ENCODE data around the gene TPRA1.
"Not testable (repeated sequence)": the region's sequence is repeated elsewhere in the genome, so short reads cannot be mapped to it uniquely, and the experiment has no call there.

Gene TPRA1

GRCh38 chr3:127542441-127542952, 48.0 kb downstream of the TPRA1 start:
- Histone ChIP-seq H3K36me3 (ENCODE audit: insufficient read depth, low read length) (no peaks in the 10 kb centered on the region), H3K9me3 (ENCODE audit: low read length) (no peaks in the 10 kb centered on the region), H2AFZ (ENCODE audit: low read depth, low read length) (no peak overlapping the region), H3K4me3 (ENCODE audit: low read length) (no peak overlapping the region), H3K27me3 (ENCODE audit: insufficient read depth, low read length) (no peaks in the 10 kb centered on the region), H3K4me1 (ENCODE audit: insufficient read depth, low read length) (peaks cover 16% of the 10 kb centered on the region)

GRCh38 chr3:127541320-127541719, 49.2 kb downstream of the TPRA1 start:
- Histone ChIP-seq H3K4me1 (ENCODE audit: insufficient read depth, low read length) (peaks cover 24% of the 10 kb centered on the region), H3K9me3 (ENCODE audit: low read length) (no peaks in the 10 kb centered on the region), H3K4me3 (ENCODE audit: low read length) (no peak overlapping the region), H3K27me3 (ENCODE audit: insufficient read depth, low read length) (no peaks in the 10 kb centered on the region), H2AFZ (ENCODE audit: low read depth, low read length) (no peak overlapping the region), H3K36me3 (ENCODE audit: insufficient read depth, low read length) (no peaks in the 10 kb centered on the region)

DNA sequence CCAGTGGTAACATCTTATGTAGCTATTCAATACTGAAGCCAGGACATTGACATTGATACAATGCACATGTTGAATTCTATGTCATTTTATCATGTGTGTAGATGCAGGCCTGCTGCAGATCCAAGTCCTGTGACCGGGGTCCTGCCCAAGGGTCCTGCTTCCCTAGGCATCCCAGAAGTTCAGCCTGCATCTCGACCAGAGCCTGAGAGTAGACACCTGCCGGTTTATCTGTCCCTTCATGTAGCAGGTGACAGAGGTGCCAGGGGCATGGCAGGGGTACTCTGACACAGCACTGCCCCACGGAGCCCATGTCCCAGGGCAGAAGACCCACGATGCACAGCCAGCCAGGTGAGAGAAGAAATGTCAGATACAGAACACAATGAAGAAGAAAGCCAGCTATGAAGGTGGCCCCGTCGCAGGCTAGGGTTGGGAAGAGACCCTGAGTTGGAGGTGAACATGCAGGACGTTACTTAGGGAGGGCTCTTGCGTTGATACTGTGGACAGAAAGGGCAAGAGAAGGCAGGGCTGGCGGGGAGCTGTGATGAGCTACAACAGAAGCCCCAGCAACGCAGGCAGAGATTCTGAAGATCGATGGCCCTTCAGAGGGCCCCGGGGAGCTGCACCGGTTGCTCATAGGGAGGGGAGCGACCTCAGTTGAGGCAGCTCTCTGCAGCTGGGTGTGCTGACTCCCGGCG, 51.0 kb downstream of the TPRA1 start:
- H3K27me3 ChIP-seq (ENCODE audit: insufficient read depth, low read length) = no peaks in the 10 kb centered on the region

DNA sequence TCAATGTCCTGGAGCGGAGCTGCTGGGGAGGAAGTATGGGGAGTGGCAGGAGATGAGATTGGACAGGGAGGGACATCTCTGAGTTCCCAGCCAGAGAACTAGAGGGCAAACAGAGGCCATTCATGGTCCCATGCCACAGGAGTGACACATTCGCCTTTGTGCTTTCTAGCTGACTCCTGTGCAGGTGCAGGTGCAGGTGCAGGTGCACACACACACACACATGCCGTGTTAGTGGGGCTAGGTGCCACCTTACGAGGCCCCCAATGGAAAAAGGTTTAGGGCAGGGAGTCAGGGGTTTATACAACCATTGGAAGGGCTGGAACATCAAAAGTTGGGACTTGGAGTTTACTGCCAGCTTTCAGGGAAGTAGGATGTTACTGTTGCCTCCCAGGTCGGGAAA, 52.0 kb downstream of the TPRA1 start:
- peaks cover 18% of the 10 kb centered on the region for H3K4me1 ChIP-seq (ENCODE audit: insufficient read depth, low read length)
- H3K4me3 ChIP-seq (ENCODE audit: low read length) = no peak overlapping the region
- H3K36me3 ChIP-seq (ENCODE audit: insufficient read depth, low read length) = no peaks in the 10 kb centered on the region
- H2AFZ ChIP-seq (ENCODE audit: low read depth, low read length) = no peak overlapping the region
- no peaks in the 10 kb centered on the region for H3K9me3 ChIP-seq (ENCODE audit: low read length)
- H3K27me3 ChIP-seq (ENCODE audit: insufficient read depth, low read length) = no peaks in the 10 kb centered on the region

More for the DNA sequence above, 51.0 kb downstream of the TPRA1 start:
- no peak overlapping the region for H3K4me3 ChIP-seq (ENCODE audit: low read length)
- H3K9me3 ChIP-seq (ENCODE audit: low read length) = no peaks in the 10 kb centered on the region
- peaks cover 19% of the 10 kb centered on the region for H3K4me1 ChIP-seq (ENCODE audit: insufficient read depth, low read length)
- no peaks in the 10 kb centered on the region for H3K36me3 ChIP-seq (ENCODE audit: insufficient read depth, low read length)
- H2AFZ ChIP-seq (ENCODE audit: low read depth, low read length) = no peak overlapping the region

GRCh38 chr3:127536830-127537812, 53.4 kb downstream of the TPRA1 start:
- Histone ChIP-seq H3K27me3 (ENCODE audit: insufficient read depth, low read length) (no peaks in the 10 kb centered on the region), H3K36me3 (ENCODE audit: insufficient read depth, low read length) (no peaks in the 10 kb centered on the region), H3K9me3 (ENCODE audit: low read length) (no peaks in the 10 kb centered on the region), H2AFZ (ENCODE audit: low read depth, low read length) (peak overlapping the region; percentile 6), H3K4me1 (ENCODE audit: insufficient read depth, low read length) (peaks cover 18% of the 10 kb centered on the region), H3K4me3 (ENCODE audit: low read length) (no peak overlapping the region)

GRCh38 chr3:127535901-127536829, 54.4 kb downstream of the TPRA1 start:
- H3K9me3 ChIP-seq (ENCODE audit: low read length) = no peaks in the 10 kb centered on the region
- peak overlapping the region; percentile 6 for H2AFZ ChIP-seq (ENCODE audit: low read depth, low read length)
- H3K27me3 ChIP-seq (ENCODE audit: insufficient read depth, low read length) = no peaks in the 10 kb centered on the region
- H3K4me3 ChIP-seq (ENCODE audit: low read length) = no peak overlapping the region
- H3K4me1 ChIP-seq (ENCODE audit: insufficient read depth, low read length) = peaks cover 18% of the 10 kb centered on the region
- H3K36me3 ChIP-seq (ENCODE audit: insufficient read depth, low read length) = no peaks in the 10 kb centered on the region

- Histone ChIP-seq H2AFZ (ENCODE audit: low read depth, low read length) (no peak overlapping the region), H3K9me3 (ENCODE audit: low read length) (no peaks in the 10 kb centered on the region), H3K36me3 (ENCODE audit: insufficient read depth, low read length) (no peaks in the 10 kb centered on the region), H3K27me3 (ENCODE audit: insufficient read depth, low read length) (no peaks in the 10 kb centered on the region), H3K4me1 (ENCODE audit: insufficient read depth, low read length) (peaks cover 18% of the 10 kb centered on the region), H3K4me3 (ENCODE audit: low read length) (no peak overlapping the region)
Observed at GRCh38 chr3:127535106-127535785, 55.3 kb downstream of the TPRA1 start.

DNA sequence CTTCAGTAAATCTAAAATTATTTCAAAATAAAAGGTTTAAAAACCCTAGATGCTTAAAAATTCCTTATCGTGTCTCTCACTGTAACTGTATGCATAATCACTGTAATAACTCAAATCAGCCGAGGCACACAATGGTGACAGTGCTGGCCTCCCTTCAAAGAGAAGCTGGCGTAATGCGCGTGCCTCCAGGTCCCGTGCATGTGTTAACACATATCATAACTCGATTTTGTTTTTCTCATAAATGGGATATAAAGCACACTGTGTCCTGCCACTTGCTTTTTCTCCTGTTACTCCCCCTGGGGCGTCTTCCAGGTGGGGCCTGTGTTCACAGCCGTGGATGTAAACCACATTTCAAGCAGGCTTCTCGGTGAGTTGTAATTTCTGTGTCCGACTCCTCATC, 56.0 kb downstream of the TPRA1 start:
- no peaks in the 10 kb centered on the region for H3K27me3 ChIP-seq (ENCODE audit: insufficient read depth, low read length)
- H3K9me3 ChIP-seq (ENCODE audit: low read length) = no peaks in the 10 kb centered on the region
- peaks cover 18% of the 10 kb centered on the region for H3K4me1 ChIP-seq (ENCODE audit: insufficient read depth, low read length)
- H2AFZ ChIP-seq (ENCODE audit: low read depth, low read length) = no peak overlapping the region
- no peak overlapping the region for H3K4me3 ChIP-seq (ENCODE audit: low read length)
- H3K36me3 ChIP-seq (ENCODE audit: insufficient read depth, low read length) = no peaks in the 10 kb centered on the region

DNA sequence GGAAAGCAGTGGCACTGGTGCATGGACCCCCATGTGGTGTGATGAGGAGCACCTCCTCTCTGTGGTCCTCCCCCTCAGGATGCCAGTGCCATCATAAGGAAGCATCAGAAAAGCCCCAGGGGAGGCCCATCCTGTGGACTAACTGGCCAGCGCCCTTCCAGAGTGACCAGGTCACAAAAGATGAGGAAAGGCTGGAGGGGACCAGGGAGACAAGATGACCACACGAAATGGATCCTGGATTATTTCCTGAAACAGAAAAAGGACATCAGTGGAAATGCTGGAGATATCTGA, 56.4 kb downstream of the TPRA1 start:
- no peaks in the 10 kb centered on the region for H3K36me3 ChIP-seq (ENCODE audit: insufficient read depth, low read length)
- H3K4me1 ChIP-seq (ENCODE audit: insufficient read depth, low read length) = peaks cover 18% of the 10 kb centered on the region

GRCh38 chr3:127532561-127533203, 57.9 kb downstream of the TPRA1 start:
- Histone ChIP-seq H3K36me3 (ENCODE audit: insufficient read depth, low read length) (no peaks in the 10 kb centered on the region), H3K4me1 (ENCODE audit: insufficient read depth, low read length) (peaks cover 18% of the 10 kb centered on the region), H3K4me3 (ENCODE audit: low read length) (no peak overlapping the region), H3K27me3 (ENCODE audit: insufficient read depth, low read length) (no peaks in the 10 kb centered on the region), H2AFZ (ENCODE audit: low read depth, low read length) (no peak overlapping the region), H3K9me3 (ENCODE audit: low read length) (peaks cover 2% of the 10 kb centered on the region)

More for the DNA sequence above, 56.4 kb downstream of the TPRA1 start:
- Histone ChIP-seq H3K9me3 (ENCODE audit: low read length) (no peaks in the 10 kb centered on the region), H3K4me3 (ENCODE audit: low read length) (no peak overlapping the region), H2AFZ (ENCODE audit: low read depth, low read length) (no peak overlapping the region), H3K27me3 (ENCODE audit: insufficient read depth, low read length) (no peaks in the 10 kb centered on the region)

GRCh38 chr3:127531821-127532220, 58.7 kb downstream of the TPRA1 start:
- H3K4me3 ChIP-seq (ENCODE audit: low read length) = no peak overlapping the region

GRCh38 chr3:127530863-127531262, 59.7 kb downstream of the TPRA1 start:
- H3K36me3 ChIP-seq (ENCODE audit: insufficient read depth, low read length); H3K4me3 ChIP-seq (ENCODE audit: low read length); H2AFZ ChIP-seq (ENCODE audit: low read depth, low read length); H3K4me1 ChIP-seq (ENCODE audit: insufficient read depth, low read length); H3K9me3 ChIP-seq (ENCODE audit: low read length); H3K27me3 ChIP-seq (ENCODE audit: insufficient read depth, low read length): not testable (repeated sequence)

More at GRCh38 chr3:127531821-127532220, 58.7 kb downstream of the TPRA1 start:
- H3K9me3 ChIP-seq (ENCODE audit: low read length) = peaks cover 2% of the 10 kb centered on the region
- H3K27me3 ChIP-seq (ENCODE audit: insufficient read depth, low read length) = no peaks in the 10 kb centered on the region
- no peaks in the 10 kb centered on the region for H3K36me3 ChIP-seq (ENCODE audit: insufficient read depth, low read length)
- H3K4me1 ChIP-seq (ENCODE audit: insufficient read depth, low read length) = peaks cover 12% of the 10 kb centered on the region
- no peak overlapping the region for H2AFZ ChIP-seq (ENCODE audit: low read depth, low read length)
